GM12878 (cell line): ENCODE data around the gene BIRC3. TPM values are rescaled to one million over a fixed set of nuclear protein-coding genes. Genes with fewer than 3 reads are reported as not detected.

Experiments
- ATAC-seq: fragments of 200-7000 bp; cut with Tn5 transposase; 3 replicates; pipeline ENCODE4 v1.9.1; 2020; ENCODE audit warnings: mild to moderate bottlenecking, moderate library complexity
- BruUV-seq: library from RNA; stranded (reverse); fragments of 400-500 nt; replicated peaks from 2 replicates; lab custom pipeline; 2021; lab: Mats Ljungman, UMichigan
- CTCF ChIA-PET: fragments of 300-600 bp; sonication (Branson Sonifier 250); formaldehyde crosslinking; extraction: SDS; loops from one replicate; lab custom pipeline; 2021; ENCODE audit warnings: inconsistent platforms; lab: Yijun Ruan, JAX
- POLR2A ChIA-PET: fragments of 350-600 bp; formaldehyde crosslinking; extraction: SDS; loops from one replicate; lab custom pipeline; 2021; ENCODE audit warnings: inconsistent platforms; lab: Charles Lee
- RAD21 ChIA-PET: fragments of 300-600 bp; sonication (Branson Sonifier 250); formaldehyde crosslinking; loops from one replicate; lab custom pipeline; 2023; ENCODE audit warnings: antibody characterized with exemption; ENCODE audit not compliant: unreplicated experiment; lab: Charles Lee
- SMC1A ChIA-PET: fragments of 300-600 bp; sonication (Branson Sonifier 250); formaldehyde crosslinking; loops from one replicate; lab custom pipeline; 2023; ENCODE audit not compliant: unreplicated experiment, uncharacterized antibody; lab: Charles Lee
- DNase-seq: peaks from one replicate; pipeline ENCODE4 v3.0.0-alpha.2; 2011; ENCODE audit warnings: low read depth, low spot score
- FAIRE-seq: peaks from 3 replicates; lab custom pipeline; 2011; peaks lifted over from hg19 to GRCh38; lab: Jason Lieb, UNC
- H2AFZ ChIP-seq: 2 replicates; pipeline ENCODE4 v1.6.0; 2011; ENCODE audit warnings: low read depth, low read length, control low read depth; ENCODE audit not compliant: control insufficient read depth
- H3K27ac ChIP-seq: 2 replicates; pipeline ENCODE4 v1.5.1; 2011; ENCODE audit warnings: control low read depth; ENCODE audit not compliant: control insufficient read depth, insufficient read depth
- H3K27me3 ChIP-seq, 2 experiments: replicated peaks in 1 of 2; 2 replicates each; pipeline versions ENCODE4 v1.6.0 to v1.6.1; 2011; ENCODE audit warnings: low read length in 1 of 2; ENCODE audit not compliant: control insufficient read depth in 2 of 2, insufficient read depth in 2 of 2
- H3K36me3 ChIP-seq, 2 experiments: 2 replicates each; pipeline ENCODE4 v1.5.1; 2011; ENCODE audit warnings: low read length in 1 of 2; ENCODE audit not compliant: control insufficient read depth in 2 of 2, insufficient read depth in 2 of 2
- H3K4me1 ChIP-seq: 2 replicates; pipeline ENCODE4 v1.6.1; 2011; ENCODE audit warnings: mild to moderate bottlenecking, low read length, moderate library complexity, mixed read lengths; ENCODE audit not compliant: control insufficient read depth, insufficient read depth
- H3K4me2 ChIP-seq: 2 replicates; pipeline ENCODE4 v1.6.0; 2011; ENCODE audit warnings: control low read depth; ENCODE audit not compliant: control insufficient read depth, insufficient read depth
- H3K4me3 ChIP-seq: fragments of 200-600 bp; sonication (generic); 2 replicates; pipeline ENCODE4 v1.5.1; 2016
- H3K79me2 ChIP-seq: 2 replicates; pipeline ENCODE4 v1.6.0; 2011; ENCODE audit warnings: low read length; ENCODE audit not compliant: control insufficient read depth, insufficient read depth
- H3K9ac ChIP-seq: 2 replicates; pipeline ENCODE4 v1.8.0; 2011; ENCODE audit warnings: low read length, control low read depth, mixed read lengths; ENCODE audit not compliant: control insufficient read depth, insufficient read depth
- H3K9me3 ChIP-seq: replicated peaks from 3 replicates; pipeline ENCODE4 v1.5.1; 2011; ENCODE audit warnings: mild to moderate bottlenecking, low read length; ENCODE audit not compliant: control insufficient read depth, insufficient read depth
- H4K20me1 ChIP-seq: 2 replicates; pipeline ENCODE4 v1.6.0; 2011; ENCODE audit not compliant: control insufficient read depth, insufficient read depth
- CHD4 ChIP-seq: fragments of 200-600 bp; sonication (generic); IDR thresholded peaks from 2 replicates; pipeline ENCODE4 v1.6.1; 2016; ENCODE audit warnings: mild to moderate bottlenecking
- ESRRA ChIP-seq: IDR thresholded peaks from 2 replicates; pipeline ENCODE4 v1.6.1; 2012; ENCODE audit warnings: mild to moderate bottlenecking, low read length, improper control_type of control experiment
- MAX ChIP-seq: IDR thresholded peaks from 2 replicates; pipeline ENCODE4 v1.6.1; 2012; ENCODE audit warnings: low read depth, low read length, improper control_type of control experiment
- PML ChIP-seq: IDR thresholded peaks from 2 replicates; pipeline ENCODE4 v1.6.1; 2012; ENCODE audit warnings: low read length, inconsistent platforms
- PRDM15 ChIP-seq: fragments of 450-650 bp; formaldehyde crosslinking; IDR thresholded peaks from 2 replicates; pipeline ENCODE4 v1.4.0; 2020; ENCODE audit warnings: mild to moderate bottlenecking, moderate library complexity
- SREBF2 ChIP-seq: IDR thresholded peaks from 2 replicates; pipeline ENCODE4 v1.6.1; 2012; ENCODE audit warnings: mild to moderate bottlenecking, low read length
- STAT1 ChIP-seq: fragments of 450-650 bp; conservative IDR thresholded peaks from 2 replicates; pipeline ENCODE4 v1.6.1; 2014; ENCODE audit warnings: antibody characterized with exemption, mild to moderate bottlenecking
- ZNF24 ChIP-seq: fragments of 450-650 bp; IDR thresholded peaks from 2 replicates; pipeline ENCODE4 v1.6.1; 2017; ENCODE audit warnings: antibody characterized with exemption, mild to moderate bottlenecking
- WGBS: methylation state at CpG from one replicate; pipeline ENCODE4 v1.1.6; 2016; ENCODE audit warnings: low lambda C conversion rate; ENCODE audit not compliant: insufficient replicate concordance, insufficient coverage; ENCODE audit errors: missing lambda C conversion rate; 5-methylcytosine and 5-hydroxymethylcytosine counted together
- in situ Hi-C: fragments of 300-500 bp; cut with MboI; formaldehyde crosslinking; loops from 9 replicates; pipeline ENCODE4 v1.14.3; 2018; ENCODE audit warnings: mixed read lengths
- intact Hi-C: fragments of 100-400 bp; cut with micrococcal nuclease; formaldehyde crosslinking; loops from one replicate; pipeline ENCODE4 v1.14.2; 2022; ENCODE audit not compliant: unreplicated experiment
- polyA plus RNA-seq, 11 experiments: library from polyadenylated mRNA; depleted of rRNA in 4 of 11; unstranded in 6 of 11; stranded (reverse) in 5 of 11; fragments of >200 nt; fragmentation: Nextera tagmentation in 4 of 11; fragmentation: Illumina TruSeq in 1 of 11; extraction: Ambion mirVana in 4 of 11; extraction: Trizol in 1 of 11; gene quantifications; 1 replicate in 1 of 11; 2 replicates in 10 of 11; pipeline versions ENCODE4 v1.2.1 to v1.2.3, GENCODE V29; 2011 to 2016; ENCODE audit warnings: inconsistent platforms in 2 of 11, missing spikeins in 2 of 11, low read depth in 1 of 11
- total RNA-seq, 4 experiments: library from RNA; depleted of rRNA in 3 of 4; stranded (reverse); fragments of >200 nt in 3 of 4; fragmentation: Illumina TruSeq in 1 of 4; extraction: Trizol in 1 of 4; gene quantifications; 2 replicates each; pipeline versions ENCODE4 v1.2.1 to v1.2.3, GENCODE V29; 2013 to 2021
- TF ChIP-seq, protein P1 (sequence below): fragments of 450-650 bp; IDR thresholded peaks from 2 replicates; pipeline ENCODE4 v1.6.1; 2016; ENCODE audit warnings: mild to moderate bottlenecking, moderate library complexity, borderline replicate concordance

Gene BIRC3
- total and polyA plus RNA-seq, 10 of the 15 experiments (the other 5 are each of a cell fraction or from before 2014, with no cell fraction given) = 42.1 to 351 (median 83.7) TPM

- TF ChIP-seq PRDM15 (CRISPR knock-in tag) (no peak), STAT1 (no peak), ESRRA (no peak), CHD4 (no peak)
Observed at GRCh38 chr11:102283116-102283485, 34.2 kb upstream of the BIRC3 start (continued).

DNA sequence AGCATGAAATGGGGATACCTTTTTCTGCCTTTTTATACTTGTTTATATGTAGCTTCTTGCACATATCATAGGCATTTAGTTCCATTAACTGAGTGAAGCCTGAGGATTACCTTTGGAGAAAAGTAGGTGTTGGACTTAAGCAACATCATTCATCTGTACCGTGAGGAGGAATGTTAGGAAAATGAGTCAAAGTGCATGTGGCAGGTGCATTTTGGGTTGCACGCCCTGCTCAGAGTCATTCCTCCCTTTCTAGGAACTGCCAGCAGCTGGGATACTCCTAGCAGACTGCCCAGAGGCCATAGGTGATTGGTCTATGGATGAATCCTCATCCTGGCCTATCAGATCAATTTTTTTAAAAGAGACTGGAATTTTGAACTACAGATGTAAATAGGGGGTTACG, 33.3 kb upstream of the BIRC3 start:
- ATAC-seq (no peak), FAIRE-seq (no peak), DNase-seq (no peak)
- no peak overlapping the region for H3K27ac ChIP-seq
- CTCF ChIA-PET = interaction anchor here (1.2 to 6.4 kb wide), 5 partner anchors 10 to 382 kb away, joined by 4 to 38 read pairs (median 29); no protein-coding TSS in a partner anchor
- TF ChIP-seq ZNF24 (no peak), MAX (no peak), SREBF2 (no peak), PML (no peak)
- TF ChIP-seq, protein P1, sequence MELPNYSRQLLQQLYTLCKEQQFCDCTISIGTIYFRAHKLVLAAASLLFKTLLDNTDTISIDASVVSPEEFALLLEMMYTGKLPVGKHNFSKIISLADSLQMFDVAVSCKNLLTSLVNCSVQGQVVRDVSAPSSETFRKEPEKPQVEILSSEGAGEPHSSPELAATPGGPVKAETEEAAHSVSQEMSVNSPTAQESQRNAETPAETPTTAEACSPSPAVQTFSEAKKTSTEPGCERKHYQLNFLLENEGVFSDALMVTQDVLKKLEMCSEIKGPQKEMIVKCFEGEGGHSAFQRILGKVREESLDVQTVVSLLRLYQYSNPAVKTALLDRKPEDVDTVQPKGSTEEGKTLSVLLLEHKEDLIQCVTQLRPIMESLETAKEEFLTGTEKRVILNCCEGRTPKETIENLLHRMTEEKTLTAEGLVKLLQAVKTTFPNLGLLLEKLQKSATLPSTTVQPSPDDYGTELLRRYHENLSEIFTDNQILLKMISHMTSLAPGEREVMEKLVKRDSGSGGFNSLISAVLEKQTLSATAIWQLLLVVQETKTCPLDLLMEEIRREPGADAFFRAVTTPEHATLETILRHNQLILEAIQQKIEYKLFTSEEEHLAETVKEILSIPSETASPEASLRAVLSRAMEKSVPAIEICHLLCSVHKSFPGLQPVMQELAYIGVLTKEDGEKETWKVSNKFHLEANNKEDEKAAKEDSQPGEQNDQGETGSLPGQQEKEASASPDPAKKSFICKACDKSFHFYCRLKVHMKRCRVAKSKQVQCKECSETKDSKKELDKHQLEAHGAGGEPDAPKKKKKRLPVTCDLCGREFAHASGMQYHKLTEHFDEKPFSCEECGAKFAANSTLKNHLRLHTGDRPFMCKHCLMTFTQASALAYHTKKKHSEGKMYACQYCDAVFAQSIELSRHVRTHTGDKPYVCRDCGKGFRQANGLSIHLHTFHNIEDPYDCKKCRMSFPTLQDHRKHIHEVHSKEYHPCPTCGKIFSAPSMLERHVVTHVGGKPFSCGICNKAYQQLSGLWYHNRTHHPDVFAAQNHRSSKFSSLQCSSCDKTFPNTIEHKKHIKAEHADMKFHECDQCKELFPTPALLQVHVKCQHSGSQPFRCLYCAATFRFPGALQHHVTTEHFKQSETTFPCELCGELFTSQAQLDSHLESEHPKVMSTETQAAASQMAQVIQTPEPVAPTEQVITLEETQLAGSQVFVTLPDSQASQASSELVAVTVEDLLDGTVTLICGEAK = no peak
- H3K4me3 ChIP-seq = no peak overlapping the region
- peaks cover 4% of the 10 kb centered on the region; the same call in 1 of the 2 replicates for H3K4me1 ChIP-seq
- POLR2A ChIA-PET = no interaction called here
- intact Hi-C loops = no loop called here
- no peak overlapping the region for H3K9ac ChIP-seq
- WGBS = 67% methylated on average over 3 of the region's 3 CpGs
- H2AFZ ChIP-seq = no peak overlapping the region
- RAD21 ChIA-PET = interaction anchor here (0.5 to 1.4 kb wide), 3 partner anchors 15 to 406 kb away, joined by 3 to 4 read pairs (median 3); no protein-coding TSS in a partner anchor
- in situ Hi-C loops = no loop called here
- no TSS peak for BruUV-seq
- H3K36me3 ChIP-seq = no peaks in the 10 kb centered on the region
- SMC1A ChIA-PET = interaction anchor here (0.8 to 3.6 kb wide), 4 partner anchors 10 to 382 kb away, joined by 3 to 20 read pairs (median 5); no protein-coding TSS in a partner anchor
- H4K20me1 ChIP-seq = no peaks in the 10 kb centered on the region
- no peaks in the 10 kb centered on the region; the same call in 2 of the 3 replicates for H3K9me3 ChIP-seq
- H3K4me2 ChIP-seq = no peak overlapping the region
- no peaks in the 10 kb centered on the region for H3K79me2 ChIP-seq
- H3K27me3 ChIP-seq = no peaks in the 10 kb centered on the region
